Middle frontal gyrus (tissue), 1 donor: Measurements from ENCODE around the gene ZNF90.
A peak's percentile ranks its signal among the peaks of the same experiment; 100 is the strongest.
"Not testable (repeated sequence)": the region's sequence is repeated elsewhere in the genome, so short reads cannot be mapped to it uniquely, and the experiment has no call there.

Source experiments
- DNase-seq: peaks from one replicate; pipeline ENCODE4 v3.0.0-alpha.2; 2015; ENCODE audit warnings: low spot score; ENCODE audit errors: extremely low spot score

ZNF90 gene

DNA sequence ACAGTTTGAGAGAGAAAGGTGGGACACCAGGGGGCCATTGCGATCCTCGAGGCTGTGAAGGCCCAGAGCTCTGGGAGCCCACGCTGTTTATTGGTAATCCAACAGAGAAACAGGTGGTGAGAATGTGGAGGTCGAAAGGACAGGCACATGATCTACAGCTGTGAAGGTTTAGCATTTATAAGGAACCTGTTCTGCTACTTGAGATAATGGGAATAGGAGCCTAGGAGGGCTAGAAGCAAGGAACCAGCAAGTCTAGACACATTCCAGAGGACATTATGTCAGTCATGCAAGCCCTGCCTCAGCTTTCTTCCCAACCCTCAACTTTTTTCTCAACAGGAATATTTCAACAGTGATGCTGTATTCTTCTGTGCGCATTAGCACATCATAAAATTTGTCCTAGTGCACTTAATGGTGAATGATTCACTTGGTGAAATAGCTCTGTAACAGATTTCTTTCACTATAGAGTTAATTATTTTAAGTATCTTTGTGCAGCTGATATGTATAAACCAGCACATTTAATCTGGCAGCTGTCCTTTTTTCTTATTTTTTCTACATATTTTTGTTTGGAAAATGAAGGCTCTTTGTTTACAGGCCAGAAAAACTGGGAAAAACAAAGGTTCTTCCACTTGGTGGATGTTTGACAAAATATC lies 25.4 kb downstream of the ZNF90 start:
- DNase-seq = no peak

DNA sequence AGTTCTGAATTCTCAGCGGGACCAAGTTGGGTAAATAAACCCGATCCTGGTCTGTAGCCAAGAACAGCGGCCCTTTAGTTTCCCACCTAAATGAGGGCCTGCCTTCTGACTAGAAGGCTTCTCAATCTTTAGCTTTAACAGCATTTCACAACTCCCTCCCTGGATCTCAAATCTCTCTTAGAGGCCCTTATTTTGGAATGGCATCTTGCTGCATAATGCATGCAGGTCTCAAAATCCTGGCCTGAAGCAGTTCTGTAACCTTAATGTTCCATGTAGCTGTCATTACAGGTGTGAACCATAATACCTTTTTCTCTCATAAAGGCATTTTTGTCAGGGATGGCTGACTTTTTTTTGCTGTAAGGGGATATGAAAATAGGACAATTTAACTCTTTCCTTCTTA lies 29.5 kb downstream of the ZNF90 start:
- DNase-seq = no peak

DNA sequence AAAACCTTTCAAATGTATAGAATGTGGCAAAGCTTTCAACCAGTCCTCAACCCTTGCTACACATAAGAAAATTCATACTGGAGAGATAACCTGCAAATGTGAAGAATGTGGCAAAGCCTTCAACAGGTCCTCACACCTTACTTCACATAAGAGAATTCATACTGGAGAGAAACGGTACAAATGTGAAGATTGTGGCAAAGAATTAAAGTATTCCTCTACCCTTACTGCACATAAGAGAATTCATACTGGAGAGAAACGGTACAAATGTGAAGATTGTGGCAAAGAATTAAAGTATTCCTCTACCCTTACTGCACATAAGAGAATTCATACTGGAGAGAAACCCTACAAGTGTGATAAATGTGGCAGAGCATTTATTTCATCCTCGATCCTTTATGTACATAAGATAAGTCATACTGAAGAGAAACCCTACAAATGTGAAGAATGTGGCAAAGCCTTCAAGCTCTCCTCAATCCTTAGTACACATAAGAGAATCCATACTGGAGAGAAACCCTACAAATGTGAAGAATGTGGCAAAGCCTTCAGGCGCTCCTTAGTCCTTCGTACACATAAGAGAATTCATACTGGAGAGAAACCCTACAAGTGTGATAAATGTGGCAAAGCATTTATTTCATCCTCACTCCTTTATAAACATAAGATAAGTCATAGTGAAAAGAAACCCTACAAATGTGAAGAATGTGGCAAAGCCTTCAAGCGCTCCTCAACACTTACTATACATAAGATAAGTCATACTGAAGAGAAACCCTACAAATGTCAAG lies 40.5 kb downstream of the ZNF90 start:
- DNase-seq = not testable (repeated sequence)

DNA sequence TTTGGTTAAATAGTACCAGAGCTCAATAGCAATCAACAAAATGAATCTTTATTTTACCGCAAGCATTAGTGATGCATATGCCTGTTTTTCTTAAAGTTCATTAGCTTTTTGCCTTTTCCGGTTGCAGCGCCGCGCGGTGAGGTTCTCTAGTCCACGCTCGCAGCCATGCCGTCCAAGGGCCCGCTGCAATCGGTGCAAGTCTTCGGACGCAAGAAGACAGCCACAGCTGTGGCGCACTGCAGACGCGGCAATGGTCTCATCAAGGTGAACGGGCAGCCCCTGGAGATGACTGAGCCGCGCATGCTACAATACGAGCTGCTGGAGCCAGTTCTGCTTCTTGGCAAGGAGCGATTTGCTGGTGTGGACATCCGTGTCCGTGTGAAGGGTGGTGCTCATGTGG lies 47.1 kb downstream of the ZNF90 start:
- DNase-seq = no peak

DNA sequence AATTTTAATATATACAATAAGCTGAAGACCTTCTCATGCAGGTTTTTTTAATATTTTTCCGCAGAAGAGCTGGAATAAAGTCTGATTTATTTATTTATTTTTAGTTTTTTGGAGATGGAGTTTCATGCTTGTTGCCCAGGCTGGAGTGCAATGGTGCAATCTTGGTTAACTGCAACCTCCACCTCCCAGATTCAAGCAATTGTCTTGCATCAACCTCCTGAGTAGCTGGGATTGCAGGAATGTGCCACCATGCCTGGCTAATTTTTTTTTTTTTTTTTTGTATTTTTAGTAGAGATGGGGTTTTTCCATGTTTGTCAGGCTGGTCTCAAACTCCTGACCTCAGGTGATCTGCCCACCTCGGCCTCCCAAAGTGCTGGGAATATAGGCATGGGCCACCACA lies 55.1 kb downstream of the ZNF90 start:
- DNase-seq = not testable (repeated sequence)

DNA sequence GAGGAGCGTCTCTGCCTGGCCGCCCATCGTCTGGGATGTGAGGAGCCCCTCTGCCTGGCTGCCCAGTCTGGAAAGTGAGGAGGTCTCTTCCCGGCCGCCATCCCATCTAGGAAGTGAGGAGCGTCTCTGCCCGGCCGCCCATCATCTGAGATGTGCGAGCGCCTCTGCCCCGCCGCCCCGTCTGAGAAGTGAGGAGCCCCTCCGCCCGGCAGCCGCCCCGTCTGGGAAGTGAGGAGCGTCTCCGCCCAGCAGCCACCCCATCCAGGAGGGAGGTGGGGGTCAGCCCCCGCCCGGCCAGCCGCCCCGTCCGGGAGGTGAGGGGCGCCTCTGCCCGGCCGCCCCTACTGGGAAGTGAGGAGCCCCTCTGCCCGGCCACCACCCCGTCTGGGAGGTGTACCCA lies 59.9 kb downstream of the ZNF90 start:
- DNase-seq = not testable (repeated sequence)

DNA sequence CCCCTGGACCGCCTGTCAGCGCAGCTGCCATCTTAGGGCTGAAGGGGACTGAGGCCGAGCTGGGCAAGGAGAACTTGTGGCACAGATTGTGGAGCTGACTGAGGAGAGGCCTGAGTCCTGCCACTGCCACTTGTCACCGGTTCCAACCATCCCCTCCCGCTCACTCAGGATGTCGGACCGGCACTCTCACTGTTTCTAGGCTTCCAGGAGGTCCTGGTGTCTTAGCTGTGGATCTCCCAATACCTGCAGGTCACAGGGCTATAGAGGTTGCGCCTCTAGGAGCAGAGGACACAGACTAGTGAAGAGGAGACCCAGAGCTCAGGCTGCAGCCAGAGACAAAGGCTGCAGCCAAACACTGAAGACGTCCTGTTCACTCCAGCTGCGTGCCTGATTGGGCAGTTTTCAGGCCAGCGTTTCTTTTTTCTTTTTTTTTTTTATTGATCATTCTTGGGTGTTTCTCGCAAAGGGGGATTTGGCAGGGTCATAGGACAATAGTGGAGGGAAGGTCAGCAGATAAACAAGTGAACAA lies 73.9 kb downstream of the ZNF90 start:
- no peak for DNase-seq

DNA sequence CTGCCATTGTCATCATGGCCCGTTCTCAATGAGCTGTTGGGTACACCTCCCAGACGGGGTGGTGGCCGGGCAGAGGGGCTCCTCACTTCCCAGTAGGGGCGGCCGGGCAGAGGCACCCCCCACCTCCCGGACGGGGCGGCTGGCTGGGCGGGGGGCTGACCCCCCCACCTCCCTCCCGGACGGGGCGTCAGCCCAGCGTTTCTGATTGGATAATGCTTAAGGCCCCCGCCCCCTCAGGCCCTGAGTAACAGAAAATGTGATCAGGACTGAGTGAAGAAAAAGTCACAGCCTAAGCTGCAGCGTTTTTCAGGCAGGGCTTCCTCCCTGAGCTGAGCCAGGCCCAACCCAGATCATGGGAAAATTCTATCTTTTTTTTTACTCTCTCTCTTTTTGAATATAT lies 74.7 kb downstream of the ZNF90 start:
- not testable (repeated sequence) for DNase-seq

DNA sequence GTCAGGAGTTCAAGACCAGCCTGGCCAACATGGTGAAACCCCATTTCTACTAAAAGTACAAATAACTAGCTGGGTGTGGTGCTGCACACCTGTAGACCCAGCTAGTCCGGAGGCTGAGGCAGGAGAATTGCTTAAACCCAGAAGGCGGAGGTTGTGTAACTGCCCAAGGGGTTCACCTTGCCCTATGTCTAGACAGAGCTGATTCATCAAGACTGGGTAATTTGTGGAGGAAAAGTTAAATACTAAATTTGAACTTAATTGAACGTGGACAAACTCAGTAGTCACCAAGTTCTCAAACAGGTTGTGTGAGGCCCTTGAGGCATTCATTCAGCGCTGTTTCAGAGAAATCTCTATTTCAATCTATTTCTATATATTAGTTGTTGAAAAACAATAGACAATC lies 75.5 kb downstream of the ZNF90 start:
- no peak for DNase-seq

DNA sequence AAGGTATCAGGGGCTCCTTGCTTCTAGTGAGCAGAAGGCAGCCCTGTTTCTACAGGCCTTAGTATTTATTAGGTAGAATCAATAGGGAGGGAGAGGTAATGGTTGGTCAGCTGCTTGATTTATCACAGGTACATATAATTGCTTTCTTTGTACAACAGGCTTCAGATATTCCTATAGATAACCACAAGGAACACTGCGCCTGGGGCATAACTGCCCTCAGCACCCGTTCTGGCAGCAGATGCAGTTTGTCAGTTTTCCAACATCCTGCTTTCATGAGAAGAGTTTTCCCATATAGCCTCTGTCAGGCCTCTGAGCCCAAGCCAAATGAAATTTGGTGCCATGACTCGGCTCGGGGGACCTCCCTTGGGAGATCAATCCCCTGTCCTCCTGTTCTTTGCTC lies 76.8 kb downstream of the ZNF90 start:
- DNase-seq = no peak

DNA sequence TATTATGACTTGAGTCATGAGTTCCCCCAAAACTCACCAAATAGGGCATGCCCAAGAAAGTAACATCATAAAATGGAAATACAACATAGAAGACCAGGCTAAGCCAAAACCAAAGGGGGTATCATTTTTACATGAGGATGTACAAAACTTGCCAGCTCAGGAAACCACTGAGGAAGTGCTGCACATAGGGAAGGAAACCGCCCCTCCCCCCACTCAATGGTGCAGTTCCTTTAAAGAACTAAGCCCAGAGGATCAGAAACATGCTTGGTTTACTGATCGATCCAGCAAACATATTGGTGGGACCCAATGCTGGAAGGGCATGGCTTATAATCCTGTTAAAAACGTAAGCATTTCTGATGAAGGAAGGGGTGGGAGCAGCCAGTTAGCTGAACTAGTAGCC lies 85.0 kb downstream of the ZNF90 start:
- DNase-seq = no peak

DNA sequence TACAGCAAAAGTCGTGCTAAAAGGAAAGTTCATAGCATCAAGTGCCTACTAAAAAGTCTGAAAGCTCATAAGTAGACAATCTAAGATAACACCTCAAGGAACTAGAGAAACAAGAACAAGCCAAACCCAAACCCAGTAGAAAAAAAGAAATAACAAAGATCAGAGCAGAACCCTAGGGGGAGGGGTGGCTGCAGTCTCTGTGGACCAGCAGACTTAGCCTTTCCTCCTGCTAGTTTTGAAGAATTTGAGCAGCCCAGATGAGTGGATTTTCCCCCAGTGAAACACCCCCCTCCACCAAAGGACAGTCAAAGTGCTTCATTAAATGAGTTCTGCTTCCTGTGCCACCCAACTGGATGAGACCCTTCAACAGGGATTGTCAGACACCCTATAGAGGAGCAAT lies 86.7 kb downstream of the ZNF90 start:
- DNase-seq = no peak

DNA sequence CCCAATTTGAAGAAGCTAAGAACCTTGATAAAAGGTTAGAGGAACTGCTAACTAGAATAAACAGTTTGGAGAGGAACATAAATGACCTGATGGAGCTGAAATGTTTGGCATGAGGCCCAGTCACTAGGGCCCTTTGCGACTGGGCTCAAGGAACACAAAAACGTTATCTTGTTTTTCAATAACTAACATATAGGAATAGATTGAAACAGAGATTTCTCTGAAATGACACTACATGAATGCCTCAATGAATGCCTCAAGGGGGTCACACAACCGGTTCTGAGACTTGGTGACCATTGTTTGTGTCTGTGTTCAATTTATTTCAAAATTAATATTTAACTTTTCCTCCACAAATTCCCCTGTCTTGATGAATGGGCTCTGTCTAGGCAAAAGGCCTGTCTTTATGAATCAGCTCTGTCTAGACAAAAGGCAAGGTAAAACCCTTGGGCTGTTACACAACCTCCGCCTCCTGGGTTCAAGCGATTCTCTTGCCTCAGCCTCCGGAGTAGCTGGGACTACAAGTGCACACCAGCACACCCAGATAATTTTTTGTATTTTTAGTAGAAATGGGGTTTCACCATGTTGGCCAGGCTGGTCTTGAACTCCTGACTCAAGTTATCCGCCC lies 88.3 kb downstream of the ZNF90 start:
- DNase-seq = no peak

DNA sequence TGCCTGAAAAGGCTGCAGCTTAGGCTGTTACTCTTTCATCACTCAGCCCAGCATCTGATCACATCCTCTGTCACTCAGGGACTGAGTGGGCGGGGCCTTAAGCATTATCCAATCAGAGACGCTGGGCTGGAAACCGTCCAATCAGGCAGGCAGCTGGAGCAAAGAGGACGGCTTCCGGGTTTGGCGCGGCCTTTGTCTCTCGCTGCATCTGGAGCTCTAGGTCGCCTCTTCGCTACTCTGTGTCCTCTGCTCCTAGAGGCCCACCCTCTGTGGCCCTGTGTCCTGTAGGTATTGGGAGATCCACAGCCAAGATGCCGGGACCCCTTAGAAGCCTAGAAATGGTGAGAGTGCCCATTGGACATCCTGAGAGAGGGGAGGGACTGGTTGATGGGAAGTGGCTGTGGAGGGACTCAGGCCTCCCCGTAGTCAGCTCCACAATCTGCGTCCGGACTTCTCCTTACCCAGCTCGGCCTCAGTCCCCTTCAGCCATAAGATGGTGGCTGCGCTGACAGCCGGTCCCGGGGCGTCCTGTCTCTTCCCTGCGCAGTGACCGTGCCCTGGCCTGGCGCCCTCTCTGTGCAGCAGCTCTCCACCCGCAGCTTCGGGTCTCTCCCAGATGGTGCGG lies 89.3 kb downstream of the ZNF90 start, which contains the start of gene ZNF486:
Gene ZNF486, plus strand, starts transcription at position 195 of the 625 bp plus-strand sequence. Its CDS starts 117 bp downstream, at position 312.
- peak; percentile 93 for DNase-seq

DNA sequence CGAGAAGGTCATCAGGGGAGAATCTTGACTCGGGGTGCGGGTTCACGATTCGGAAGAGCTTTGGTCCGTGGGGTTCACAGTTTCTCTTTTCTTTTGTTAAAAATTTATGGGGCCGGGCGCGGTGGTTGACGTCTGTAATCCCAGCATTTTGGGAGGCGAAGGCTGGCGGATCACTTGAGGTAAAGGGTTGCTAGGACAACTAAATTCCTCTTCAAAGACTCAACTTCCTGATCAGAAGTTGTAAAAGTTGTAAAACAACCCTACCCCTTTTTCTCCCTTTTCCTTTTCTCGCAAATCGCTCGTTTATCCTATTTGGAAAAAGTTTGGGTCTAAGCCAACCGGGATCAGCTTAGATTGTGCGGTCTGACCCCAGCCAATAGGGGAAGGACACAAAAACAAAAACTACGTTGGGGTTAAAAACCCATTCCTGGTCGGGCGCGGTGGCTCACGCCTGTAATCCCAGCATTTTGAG lies 89.9 kb downstream of the ZNF90 start:
- no peak for DNase-seq
